Ureter (tissue), 1 donor: Measurements from ENCODE around the gene ATP8A2. TPM values are rescaled to one million over a fixed set of nuclear protein-coding genes. Genes with fewer than 3 reads are reported as not detected.
"Not testable (repeated sequence)": the region's sequence is repeated elsewhere in the genome, so short reads cannot be mapped to it uniquely, and the experiment has no call there.

Experiments
- DNase-seq: peaks from one replicate; pipeline ENCODE4 v3.0.0-alpha.2; 2020; ENCODE audit warnings: low spot score
- total RNA-seq: library from RNA; stranded (reverse); gene quantifications from one replicate; pipeline ENCODE4 v1.2.4, GENCODE V29; 2023
- donor health status: DM: yes; HTN: yes; CAD: no.

Gene ATP8A2
- total RNA-seq, 1 donor from 2014 or later = 0.13 TPM

GRCh38 chr13:26071691-26072090, 699.9 kb downstream of the ATP8A2 start:
- no peak for DNase-seq

GRCh38 chr13:26072335-26072734, 700.6 kb downstream of the ATP8A2 start:
- not testable (repeated sequence) for DNase-seq

GRCh38 chr13:26074706-26075105, 702.9 kb downstream of the ATP8A2 start:
- no peak for DNase-seq

Other genes starting within 250 kb of the ATP8A2 start
- not detected for gene AMER2, start 199.7 kb upstream of the ATP8A2 start, total RNA-seq
- 18.4 TPM for gene MTMR6, start 84.5 kb upstream of the ATP8A2 start, total RNA-seq
- gene NUP58, start 70.3 kb upstream of the ATP8A2 start, total RNA-seq = 48.8 TPM